ENCODE data around the gene ZNF664. TPM values are rescaled to one million over a fixed set of nuclear protein-coding genes. Genes with fewer than 3 reads are reported as not detected.
A peak's percentile ranks its signal among the peaks of the same experiment; 100 is the strongest.

ZNF664 gene
- total RNA-seq, 1 experiment from 2014 or later, result 80.8 TPM

DNA sequence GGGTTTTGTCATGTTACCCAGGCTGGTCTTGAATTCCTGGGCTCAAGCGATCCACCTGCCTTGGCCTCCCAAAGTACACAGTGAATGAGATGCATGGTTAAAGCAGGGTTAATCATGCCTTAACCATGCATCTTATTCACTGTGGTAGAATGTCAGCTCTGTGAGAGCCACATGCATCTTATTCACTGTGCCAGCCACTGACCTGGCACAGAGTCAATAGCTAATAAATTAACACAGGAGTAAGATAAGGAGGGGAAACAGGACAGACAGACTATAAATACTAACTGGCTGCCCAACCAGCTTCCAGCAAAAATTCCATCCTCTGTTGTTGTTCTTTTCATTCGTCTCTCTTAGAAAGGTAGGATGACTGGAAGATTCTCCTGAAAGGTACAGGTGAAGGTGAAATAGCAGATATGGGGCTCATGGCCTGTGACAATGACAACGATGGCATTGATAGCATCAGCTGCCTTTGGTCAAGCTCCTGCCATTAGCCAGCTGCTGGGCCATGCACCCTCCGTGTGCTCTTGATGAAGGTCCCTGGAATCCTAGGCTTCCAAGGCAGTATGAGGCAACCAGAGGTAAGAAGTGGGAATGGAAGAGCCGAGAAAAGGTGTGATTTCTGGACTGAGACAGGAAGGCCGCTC is 76.6 kb downstream of the ZNF664 start:
- Histone ChIP-seq H3K27ac (ENCODE audit: low read length) (no peak overlapping the region), H3F3A (ENCODE audit: low read length, unreplicated experiment) (no peaks in the 10 kb centered on the region), H3K27me3 (ENCODE audit: low read length) (peaks cover 16% of the 10 kb centered on the region), H3K36me3 (ENCODE audit: low read depth, low read length) (no peaks in the 10 kb centered on the region), H4K20me1 (ENCODE audit: low read length) (no peaks in the 10 kb centered on the region), H2AFZ (ENCODE audit: low read length) (no peak overlapping the region), H3K9me2 (replicated peaks; ENCODE audit: low read length) (no peaks in the 10 kb centered on the region), H3K9ac (ENCODE audit: low read length) (no peak overlapping the region), H3K9me3 (ENCODE audit: low read length) (peaks cover 16% of the 10 kb centered on the region), H3K79me2 (ENCODE audit: low read length) (no peaks in the 10 kb centered on the region), H3K4me1 (ENCODE audit: insufficient read depth, low read length) (no peaks in the 10 kb centered on the region), H3K4me3 (ENCODE audit: low read length) (no peak overlapping the region), H3K4me2 (ENCODE audit: low read length) (no peak overlapping the region)
- ATAC-seq (no peak), DNase-seq (no peak)
- POLR2A ChIA-PET (ENCODE audit: unreplicated experiment), result no interaction called here
- TF ChIP-seq EZH2phosphoT487 (IDR thresholded peaks at IDR 0.05; ENCODE audit: borderline replicate concordance, low read length), result no peak
- TF ChIP-seq, protein P1, sequence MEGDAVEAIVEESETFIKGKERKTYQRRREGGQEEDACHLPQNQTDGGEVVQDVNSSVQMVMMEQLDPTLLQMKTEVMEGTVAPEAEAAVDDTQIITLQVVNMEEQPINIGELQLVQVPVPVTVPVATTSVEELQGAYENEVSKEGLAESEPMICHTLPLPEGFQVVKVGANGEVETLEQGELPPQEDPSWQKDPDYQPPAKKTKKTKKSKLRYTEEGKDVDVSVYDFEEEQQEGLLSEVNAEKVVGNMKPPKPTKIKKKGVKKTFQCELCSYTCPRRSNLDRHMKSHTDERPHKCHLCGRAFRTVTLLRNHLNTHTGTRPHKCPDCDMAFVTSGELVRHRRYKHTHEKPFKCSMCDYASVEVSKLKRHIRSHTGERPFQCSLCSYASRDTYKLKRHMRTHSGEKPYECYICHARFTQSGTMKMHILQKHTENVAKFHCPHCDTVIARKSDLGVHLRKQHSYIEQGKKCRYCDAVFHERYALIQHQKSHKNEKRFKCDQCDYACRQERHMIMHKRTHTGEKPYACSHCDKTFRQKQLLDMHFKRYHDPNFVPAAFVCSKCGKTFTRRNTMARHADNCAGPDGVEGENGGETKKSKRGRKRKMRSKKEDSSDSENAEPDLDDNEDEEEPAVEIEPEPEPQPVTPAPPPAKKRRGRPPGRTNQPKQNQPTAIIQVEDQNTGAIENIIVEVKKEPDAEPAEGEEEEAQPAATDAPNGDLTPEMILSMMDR (conservative IDR thresholded peaks at IDR 0.05; ENCODE audit: low read depth, low read length), result no peak
- TF ChIP-seq EZH2 (IDR thresholded peaks at IDR 0.05; ENCODE audit: low read length, unreplicated experiment), result no peak
- CTCF ChIA-PET, result no interaction called here
- BruUV-seq (replicated peaks), result no TSS peak
- intact Hi-C loops (cut with micrococcal nuclease), result loop anchor here (5.0 kb wide), 1 partner anchor 273 kb away; no protein-coding TSS in a partner anchor

DNA sequence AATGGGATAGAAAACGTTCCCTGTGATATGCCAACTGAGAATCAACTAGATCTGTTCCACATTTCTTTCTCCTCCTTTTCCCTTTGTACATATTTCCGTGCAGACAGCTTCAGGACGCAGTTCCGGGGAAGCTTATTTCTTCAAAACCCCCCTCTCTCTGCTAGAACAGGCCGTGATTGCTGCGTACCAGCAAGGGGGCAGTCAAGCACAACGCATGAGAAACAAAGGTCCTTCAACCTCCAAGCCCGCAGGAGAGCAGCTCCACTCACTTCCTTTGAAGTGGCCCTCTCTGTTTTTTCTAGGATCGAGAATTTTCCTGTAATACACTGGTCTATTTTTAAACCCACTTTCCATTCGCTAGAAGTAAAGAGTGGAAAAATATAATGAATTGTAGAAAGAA is 80.8 kb downstream of the ZNF664 start:
- H3K4me2 ChIP-seq (ENCODE audit: low read length), result no peak overlapping the region
- no peak overlapping the region for H3K27ac ChIP-seq (ENCODE audit: low read length)
- POLR2A ChIA-PET (ENCODE audit: unreplicated experiment), result no interaction called here
- no peak overlapping the region for H2AFZ ChIP-seq (ENCODE audit: low read length)
- no TSS peak for BruUV-seq (replicated peaks)
- peaks cover 28% of the 10 kb centered on the region for H3K27me3 ChIP-seq (ENCODE audit: low read length)
- ATAC-seq (peak; percentile 46; the same call in 1 of the 2 replicates), DNase-seq (peak; percentile 32)
- H3K9me2 ChIP-seq (replicated peaks; ENCODE audit: low read length), result no peaks in the 10 kb centered on the region
- H3K9me3 ChIP-seq (ENCODE audit: low read length), result no peaks in the 10 kb centered on the region
- H3K9ac ChIP-seq (ENCODE audit: low read length), result no peak overlapping the region
- CTCF ChIA-PET, result no interaction called here
- TF ChIP-seq, protein P1 (conservative IDR thresholded peaks at IDR 0.05; ENCODE audit: low read depth, low read length), result peak; percentile 56
- TF ChIP-seq EZH2phosphoT487 (IDR thresholded peaks at IDR 0.05; ENCODE audit: borderline replicate concordance, low read length), result no peak
- no peaks in the 10 kb centered on the region for H3F3A ChIP-seq (ENCODE audit: low read length, unreplicated experiment)
- H3K4me3 ChIP-seq (ENCODE audit: low read length), result no peak overlapping the region
- no peaks in the 10 kb centered on the region for H3K79me2 ChIP-seq (ENCODE audit: low read length)
- H3K4me1 ChIP-seq (ENCODE audit: insufficient read depth, low read length), result no peaks in the 10 kb centered on the region
- intact Hi-C loops (cut with micrococcal nuclease), result loop anchor here (5.0 kb wide), 1 partner anchor 268 kb away; no protein-coding TSS in a partner anchor
- no peaks in the 10 kb centered on the region for H3K36me3 ChIP-seq (ENCODE audit: low read depth, low read length)
- H4K20me1 ChIP-seq (ENCODE audit: low read length), result no peaks in the 10 kb centered on the region

DNA sequence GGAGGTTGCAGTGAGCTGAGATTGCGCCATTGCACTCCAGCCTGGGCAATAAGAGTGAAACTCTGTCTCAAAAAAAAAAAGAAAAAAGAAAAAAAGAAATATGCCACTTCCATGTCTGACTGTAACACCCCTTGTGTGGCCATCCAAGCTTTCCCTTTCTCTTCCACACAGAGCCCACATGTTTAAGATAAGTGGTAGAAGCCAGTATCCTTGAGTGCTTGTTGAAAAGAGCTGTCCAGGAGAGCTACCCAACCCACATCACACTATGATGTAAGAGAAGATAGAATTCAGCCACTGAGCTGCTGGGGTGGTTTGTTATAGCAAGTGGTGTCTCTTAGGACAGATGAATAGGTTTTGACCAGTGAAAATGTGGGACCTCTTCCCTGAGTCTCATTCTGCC is 82.1 kb downstream of the ZNF664 start:
- no peaks in the 10 kb centered on the region for H3K79me2 ChIP-seq (ENCODE audit: low read length)
- POLR2A ChIA-PET (ENCODE audit: unreplicated experiment), result no interaction called here
- no peaks in the 10 kb centered on the region for H3K9me3 ChIP-seq (ENCODE audit: low read length)
- CTCF ChIA-PET, result no interaction called here
- H3K4me2 ChIP-seq (ENCODE audit: low read length), result no peak overlapping the region
- no peaks in the 10 kb centered on the region for H3K9me2 ChIP-seq (replicated peaks; ENCODE audit: low read length)
- H2AFZ ChIP-seq (ENCODE audit: low read length), result no peak overlapping the region
- no peaks in the 10 kb centered on the region for H3F3A ChIP-seq (ENCODE audit: low read length, unreplicated experiment)
- no peak overlapping the region for H3K4me3 ChIP-seq (ENCODE audit: low read length)
- intact Hi-C loops (cut with micrococcal nuclease), result no loop called here
- no peaks in the 10 kb centered on the region for H3K36me3 ChIP-seq (ENCODE audit: low read depth, low read length)
- ATAC-seq (no peak), DNase-seq (no peak)
- H3K4me1 ChIP-seq (ENCODE audit: insufficient read depth, low read length), result no peaks in the 10 kb centered on the region
- no peaks in the 10 kb centered on the region for H4K20me1 ChIP-seq (ENCODE audit: low read length)
- H3K27me3 ChIP-seq (ENCODE audit: low read length), result peaks cover 28% of the 10 kb centered on the region
- BruUV-seq (replicated peaks), result no TSS peak
- no peak overlapping the region for H3K27ac ChIP-seq (ENCODE audit: low read length)
- H3K9ac ChIP-seq (ENCODE audit: low read length), result no peak overlapping the region
- TF ChIP-seq, protein P1 (conservative IDR thresholded peaks at IDR 0.05; ENCODE audit: low read depth, low read length), result no peak
- TF ChIP-seq EZH2phosphoT487 (IDR thresholded peaks at IDR 0.05; ENCODE audit: borderline replicate concordance, low read length) (no peak), EZH2 (IDR thresholded peaks at IDR 0.05; ENCODE audit: low read length, unreplicated experiment) (no peak)
